GM19468 (cell line): ENCODE data around the gene AK9.
"Not testable (repeated sequence)": the region's sequence is repeated elsewhere in the genome, so short reads cannot be mapped to it uniquely, and the experiment has no call there.

Experiments
- ATAC-seq: cut with Tn5 transposase; IDR thresholded peaks from one replicate; pipeline ENCODE4 v1.9.1; 2021; ENCODE audit warnings: mild to moderate bottlenecking, moderate library complexity, moderate number of reproducible peaks; ENCODE audit not compliant: unreplicated experiment; ENCODE audit errors: extremely low read depth

The AK9 gene

DNA sequence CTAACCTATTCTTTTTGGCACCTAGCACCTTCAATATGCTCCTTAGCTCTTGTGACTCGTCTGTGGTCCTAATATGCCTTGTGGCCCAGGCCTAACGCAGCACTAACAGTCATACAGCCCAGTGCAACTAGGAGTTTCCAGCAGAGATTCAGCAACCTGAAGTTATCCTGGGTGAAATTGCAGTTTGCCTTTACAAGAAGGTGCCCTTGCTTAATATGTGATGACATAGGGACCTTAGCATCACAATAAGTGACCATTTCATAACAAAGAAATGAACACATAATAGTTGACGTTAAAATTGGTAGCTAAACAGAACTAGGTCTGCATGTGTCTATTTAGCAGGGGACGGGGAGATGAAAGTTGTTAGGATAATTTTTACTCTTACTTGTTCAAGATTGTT, 10.2 kb upstream of the AK9 start:
- no peak for ATAC-seq

DNA sequence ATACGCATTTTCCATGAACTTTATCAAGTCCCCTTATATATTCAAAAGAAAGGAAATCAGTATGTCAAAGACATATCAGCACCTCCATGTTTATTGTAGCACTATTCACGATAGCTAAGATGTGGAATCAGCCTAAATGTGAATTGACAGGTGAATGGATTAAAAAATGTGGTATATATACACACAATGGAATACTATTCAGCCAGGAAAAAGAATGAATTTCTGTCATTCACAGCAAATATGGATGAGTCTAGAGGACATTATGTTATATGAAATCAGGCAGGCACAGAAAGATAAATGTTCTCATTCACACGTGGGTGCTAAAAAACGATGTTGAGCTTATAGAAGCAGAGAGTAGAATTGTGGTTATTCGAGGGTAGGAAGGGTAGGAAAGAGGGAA, 5.4 kb upstream of the AK9 start:
- ATAC-seq, result no peak

DNA sequence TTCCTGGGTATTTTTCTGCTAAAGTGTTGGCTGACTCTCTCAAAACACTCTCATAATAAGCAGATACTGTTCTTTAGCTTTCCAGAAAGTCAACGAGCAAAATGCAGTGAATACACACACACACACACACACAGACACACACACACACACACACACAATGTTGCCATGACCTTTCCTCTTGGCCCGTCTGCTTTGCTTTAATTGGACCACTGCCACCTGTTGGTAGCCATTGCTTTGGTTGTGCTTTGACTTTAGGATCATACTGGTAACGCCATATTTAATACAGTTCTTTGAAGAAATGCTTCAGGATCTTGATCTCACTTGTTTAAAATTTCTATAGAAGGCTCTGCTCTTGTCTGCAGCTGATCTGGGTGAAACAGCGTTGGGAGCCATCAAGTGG, 4.5 kb upstream of the AK9 start:
- ATAC-seq, result no peak

DNA sequence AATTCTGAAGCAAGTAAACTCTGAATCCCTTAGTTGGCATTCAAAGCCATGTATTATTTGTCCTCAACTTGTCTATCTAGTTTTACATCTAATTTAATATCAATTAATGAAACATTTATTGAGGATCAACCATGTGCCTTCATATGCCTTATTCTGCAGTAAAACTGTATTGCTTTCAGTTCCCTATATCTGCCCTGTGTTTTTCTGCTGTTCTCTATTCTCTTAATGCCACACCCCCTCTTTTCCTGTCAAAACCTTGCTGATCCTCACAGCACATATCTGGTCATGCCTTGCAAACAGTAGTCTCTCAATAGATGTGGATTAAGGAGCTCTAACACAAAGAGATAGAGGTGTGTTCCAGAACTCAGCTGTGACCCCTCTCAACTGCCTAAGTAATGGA, 2.1 kb upstream of the AK9 start:
- ATAC-seq, result peak; percentile 55

DNA sequence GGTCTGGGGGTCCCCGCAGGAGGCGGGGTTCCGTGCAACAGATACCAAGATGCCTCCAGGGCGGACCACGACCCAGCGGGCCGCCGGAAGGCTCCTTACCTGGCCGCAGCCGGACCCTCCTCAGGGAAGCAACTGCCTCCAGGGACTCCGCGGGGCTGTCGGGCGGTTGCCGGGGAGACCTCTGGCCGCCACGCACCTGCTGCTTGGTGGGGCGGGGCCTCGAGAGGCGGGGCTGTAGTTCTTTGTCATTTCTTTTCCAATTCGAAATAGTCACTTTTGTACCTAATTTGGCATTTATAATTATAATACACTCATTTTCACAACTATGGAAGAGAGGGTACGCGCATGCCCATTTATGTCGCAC, 647 bp downstream of the AK9 start:
- ATAC-seq, result no peak

DNA sequence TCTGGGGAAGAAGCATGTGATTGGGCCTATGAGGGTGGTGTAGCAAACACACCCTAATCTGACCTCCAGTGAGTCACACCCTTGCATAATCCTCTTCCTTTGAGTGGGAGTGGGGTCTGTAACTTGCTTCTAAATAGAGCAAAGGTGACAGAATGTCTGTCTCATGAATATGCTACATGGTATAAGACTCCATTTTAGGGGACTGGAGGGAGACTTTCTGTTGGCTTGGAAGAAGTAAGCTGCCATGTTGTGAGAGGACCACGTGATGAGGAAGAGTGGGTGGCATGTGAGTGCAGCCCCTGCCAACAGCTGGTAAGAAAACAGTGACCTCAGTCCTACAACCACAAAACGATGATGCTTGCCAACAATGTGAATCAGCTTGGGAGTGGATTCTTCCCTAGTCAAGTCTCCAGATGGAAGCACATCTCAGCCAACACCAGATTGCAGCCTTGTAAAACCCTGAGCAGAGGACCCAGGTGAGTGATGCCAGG, 3.7 kb downstream of the AK9 start:
- ATAC-seq, result no peak

DNA sequence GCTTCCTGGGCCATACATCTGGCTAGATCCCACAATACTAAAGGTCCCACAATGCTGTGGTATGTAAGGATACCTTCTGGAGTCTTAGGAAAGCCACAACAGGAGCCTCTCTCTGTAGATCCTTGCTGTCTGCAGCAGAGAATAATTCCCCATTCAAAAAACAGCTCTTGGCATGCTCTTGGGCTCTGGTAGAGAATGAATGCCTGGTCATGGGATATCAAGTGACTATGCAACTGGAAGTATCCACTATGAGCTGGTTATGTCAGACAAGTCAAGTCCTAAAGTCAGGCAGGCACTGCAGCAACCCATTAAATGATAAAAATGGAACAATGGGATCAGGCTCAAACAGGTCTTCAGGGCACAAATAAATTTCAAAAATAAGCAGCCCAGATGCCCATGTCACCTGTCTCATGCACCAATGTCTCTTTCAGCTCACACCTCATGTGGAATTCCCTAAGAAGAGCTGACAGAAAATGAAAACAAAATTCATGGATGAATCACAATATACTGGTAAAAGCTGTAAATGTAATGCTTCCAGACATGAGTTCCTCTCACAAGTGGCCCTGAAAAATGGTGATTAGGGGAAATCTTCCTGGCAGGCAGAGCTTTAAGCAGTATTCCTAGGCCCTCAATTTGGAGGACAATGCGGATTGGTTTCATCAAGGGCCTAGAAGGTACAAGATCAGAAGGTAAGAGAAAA, 4.3 kb downstream of the AK9 start:
- ATAC-seq, result no peak

DNA sequence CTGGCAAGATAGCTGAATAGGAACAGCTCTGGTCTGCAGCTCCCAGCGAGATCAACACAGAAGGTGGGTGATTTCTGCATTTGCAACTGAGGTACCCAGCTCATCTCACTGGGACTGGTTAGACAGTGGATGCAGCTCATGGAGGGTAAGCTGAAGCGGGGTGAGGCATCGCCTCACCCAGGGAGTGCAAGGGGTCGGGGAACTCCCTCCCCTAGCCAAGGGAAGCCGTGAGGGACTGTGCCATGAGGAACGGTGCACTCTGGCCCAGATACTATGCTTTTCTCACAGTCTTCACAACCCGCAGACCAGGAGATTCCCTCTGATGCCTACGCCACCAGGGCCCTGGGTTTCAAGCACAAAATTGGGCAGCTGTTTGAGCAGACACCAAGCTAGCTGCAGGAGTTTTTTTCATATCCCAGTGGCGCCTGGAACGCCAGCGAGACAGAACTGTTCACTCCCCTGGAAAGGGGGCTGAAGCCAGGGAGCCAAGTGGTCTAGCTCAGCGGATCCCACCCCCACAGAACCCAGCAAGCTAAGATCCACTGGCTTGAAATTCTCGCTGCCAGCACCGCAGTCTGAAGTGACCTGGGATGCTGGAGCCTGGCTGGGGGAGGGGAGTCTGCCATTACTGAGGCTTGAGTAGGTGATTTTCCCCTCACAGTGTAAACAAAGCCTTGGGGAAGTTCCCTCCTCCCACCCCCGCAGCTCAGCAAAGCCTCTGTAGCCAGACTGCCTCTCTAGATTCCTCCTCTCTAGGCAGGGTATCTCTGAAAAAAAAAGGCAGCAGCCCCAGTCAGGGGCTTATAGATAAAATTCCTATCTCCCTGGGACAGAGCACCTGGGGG, 12.1 kb downstream of the AK9 start:
- ATAC-seq, result not testable (repeated sequence)

DNA sequence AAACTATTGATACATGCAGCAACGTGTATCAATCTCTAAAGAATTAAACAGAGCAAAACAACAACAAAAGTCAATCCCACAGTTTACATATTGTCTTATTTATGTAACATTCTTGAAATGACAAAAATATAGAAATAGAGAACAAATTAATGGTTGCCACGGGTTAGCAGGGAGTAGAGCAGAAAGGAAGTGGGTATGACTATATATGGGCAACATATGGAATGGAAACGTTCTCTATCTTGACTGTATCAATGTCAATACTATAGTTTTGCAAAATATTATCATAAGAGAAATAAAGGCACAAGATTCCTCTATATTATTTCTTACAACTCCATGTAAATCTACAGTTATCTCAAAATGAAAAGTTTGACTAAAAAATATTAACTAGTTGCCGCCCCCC, 12.8 kb downstream of the AK9 start:
- no peak for ATAC-seq

DNA sequence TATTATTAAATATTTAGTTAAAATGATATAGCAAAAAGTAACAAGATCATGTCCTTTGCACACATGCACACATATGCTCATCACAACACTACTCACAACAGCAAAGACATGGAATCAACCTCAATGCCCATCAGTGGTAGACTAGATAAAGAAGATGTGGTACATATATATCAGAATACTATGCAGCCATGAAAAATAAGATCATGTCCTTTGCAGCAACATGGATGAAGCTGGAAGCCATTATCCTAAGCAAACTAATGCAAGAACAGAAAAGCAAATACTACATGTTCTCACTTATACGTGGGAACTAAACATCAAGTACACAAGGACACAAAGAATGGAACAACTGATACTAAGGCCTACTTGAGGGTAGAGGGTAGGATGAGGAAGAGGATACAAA, 14.3 kb downstream of the AK9 start:
- ATAC-seq, result no peak

DNA sequence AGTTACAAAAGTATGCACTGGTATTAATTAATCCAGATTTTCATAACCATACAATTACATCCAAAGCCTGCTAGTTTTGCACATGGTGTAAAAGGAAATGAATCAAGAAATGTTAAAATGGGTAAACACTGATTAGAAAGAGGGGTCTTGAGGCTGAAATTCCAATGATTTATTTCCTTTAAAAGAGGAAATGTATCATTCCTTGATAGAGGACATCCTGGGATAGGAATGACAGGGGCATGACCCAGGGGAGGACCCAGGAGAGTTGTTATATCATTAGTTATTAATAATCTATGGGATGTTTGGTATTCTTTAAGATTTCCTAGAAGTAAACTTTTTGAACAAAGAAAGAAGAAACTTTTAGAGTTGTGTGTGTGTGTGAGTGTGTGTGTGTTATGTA, 18.2 kb downstream of the AK9 start:
- no peak for ATAC-seq

DNA sequence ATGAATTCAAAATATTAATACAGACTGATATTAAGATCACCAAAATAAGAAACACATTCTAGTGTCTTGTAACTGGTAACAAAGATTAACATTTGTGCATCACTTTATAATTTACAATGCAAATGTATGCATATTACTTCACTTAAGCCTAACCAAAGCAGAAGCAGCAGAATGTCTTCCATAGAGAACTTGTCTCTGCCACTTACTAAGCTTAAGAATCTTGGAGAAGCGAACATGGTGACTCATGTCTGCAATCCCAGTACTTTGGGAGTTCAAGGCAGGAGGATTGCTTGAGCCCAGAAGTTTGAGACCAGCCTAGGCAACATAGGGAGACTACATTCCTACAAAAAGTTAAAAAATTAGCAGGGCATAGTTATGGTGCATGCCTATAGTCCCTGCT, 18.8 kb downstream of the AK9 start:
- ATAC-seq, result no peak

DNA sequence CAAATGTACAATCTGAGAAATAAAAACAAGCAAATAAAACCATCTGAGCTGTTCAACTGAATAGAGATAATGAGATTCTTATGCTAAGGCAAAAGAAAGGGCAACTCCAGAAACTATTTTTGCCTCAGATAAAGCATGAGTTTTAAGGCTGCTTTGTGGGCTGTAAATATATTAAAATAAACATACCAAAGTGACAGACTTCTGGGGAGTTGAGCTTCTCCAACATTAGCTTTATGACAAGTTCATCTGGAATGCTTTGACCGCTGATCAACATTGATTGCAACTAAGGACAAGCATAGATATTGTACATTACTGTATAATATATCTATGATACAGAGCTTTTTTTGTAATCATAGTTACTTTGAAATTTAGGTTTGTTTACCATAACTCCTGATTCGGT, 19.3 kb downstream of the AK9 start:
- no peak for ATAC-seq

DNA sequence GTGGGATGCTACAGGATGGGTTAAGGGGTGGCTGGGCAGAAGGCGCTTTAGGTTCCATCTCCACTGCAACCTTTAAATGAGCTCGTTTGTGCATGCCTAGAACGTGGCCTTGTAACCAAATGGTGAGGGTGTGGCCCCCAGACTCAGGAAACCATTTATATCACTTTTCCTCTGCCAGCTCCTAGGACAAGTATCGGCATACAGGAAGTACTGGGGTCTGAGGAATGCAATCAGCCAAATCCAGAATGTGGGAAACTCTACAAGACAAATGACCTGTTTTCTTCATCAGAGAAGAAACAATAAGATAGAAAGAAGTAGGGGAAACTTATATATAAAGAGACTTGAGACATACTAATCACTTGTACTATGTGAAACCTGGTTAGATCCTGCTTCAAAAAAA, 21.2 kb downstream of the AK9 start:
- no peak for ATAC-seq

DNA sequence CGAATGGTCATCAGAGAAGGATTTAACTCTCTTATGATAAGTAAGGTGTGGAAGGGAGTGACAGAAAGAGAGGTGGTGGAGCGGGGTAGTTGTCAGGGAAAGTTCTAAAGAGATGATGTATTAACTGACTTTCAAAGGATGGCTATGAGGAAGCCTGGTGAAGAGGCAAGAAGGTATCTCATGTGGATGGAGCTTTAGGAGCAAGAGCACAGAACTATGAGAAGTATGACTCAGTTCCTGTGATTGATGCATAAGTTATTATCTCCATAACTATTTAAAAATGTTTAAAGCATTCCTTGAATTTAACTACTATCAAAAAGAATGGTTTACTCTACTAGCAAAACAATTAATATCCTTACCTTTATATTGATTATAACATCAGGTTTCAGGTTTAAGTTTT, 28.8 kb downstream of the AK9 start:
- ATAC-seq, result no peak

DNA sequence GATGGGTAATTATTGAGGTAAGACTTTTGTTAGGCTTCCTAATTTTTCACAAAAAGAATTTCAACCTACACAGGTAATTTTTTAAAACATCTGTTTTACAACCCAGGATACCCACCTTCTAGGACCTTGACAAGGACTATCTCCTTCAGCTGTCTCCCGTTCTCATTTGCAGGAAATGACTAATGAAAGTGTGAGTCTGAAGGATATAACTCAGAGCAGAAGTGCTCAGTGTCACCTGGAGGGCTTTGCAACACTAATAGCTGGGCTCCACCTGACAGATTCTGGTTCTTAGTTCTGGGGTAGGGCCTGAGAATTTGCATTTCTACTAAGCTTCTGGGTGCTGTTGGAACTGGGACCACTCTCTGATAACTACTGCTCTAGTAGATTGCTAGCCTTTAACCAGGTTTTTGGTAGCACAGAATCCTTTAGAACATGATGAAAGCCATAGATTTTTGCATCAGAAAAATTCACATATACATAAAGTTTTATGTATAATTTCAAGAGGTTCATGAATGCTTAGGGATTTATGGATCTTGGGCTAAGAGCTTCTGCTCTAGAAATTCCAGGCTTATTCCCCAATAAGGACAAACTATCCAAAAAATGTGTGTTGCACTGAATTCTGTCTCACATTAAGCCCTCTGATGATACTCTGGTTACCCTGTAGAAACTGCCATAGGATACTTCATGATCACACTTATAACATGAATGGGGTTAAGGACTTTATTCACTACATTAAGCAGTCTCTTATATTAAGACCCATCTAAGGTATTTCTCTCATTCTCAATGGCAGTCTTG, 30.3 kb downstream of the AK9 start:
- no peak for ATAC-seq

DNA sequence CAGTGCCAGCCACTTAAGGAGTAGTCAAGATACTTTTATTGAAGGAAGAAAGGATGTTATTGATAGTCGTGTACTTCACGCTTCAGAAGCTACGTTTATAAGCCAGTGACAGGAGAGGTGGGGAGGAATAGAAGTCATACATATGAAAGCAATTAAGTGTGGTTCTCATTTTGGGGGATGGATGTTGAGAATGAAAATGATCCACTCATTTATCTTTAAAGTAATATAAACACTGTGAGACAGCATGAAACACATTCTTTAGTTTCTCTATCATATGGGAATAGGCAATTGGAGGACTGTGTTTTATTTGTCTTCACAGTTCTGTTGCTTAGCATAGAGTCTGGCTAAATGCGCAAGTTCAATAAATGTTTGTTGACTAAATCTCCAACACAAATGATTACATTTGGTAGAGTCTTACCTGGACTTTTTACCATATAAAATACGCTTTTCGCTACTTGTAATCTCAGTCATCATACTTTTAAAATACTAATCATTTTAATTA, 35.2 kb downstream of the AK9 start:
- ATAC-seq, result no peak

DNA sequence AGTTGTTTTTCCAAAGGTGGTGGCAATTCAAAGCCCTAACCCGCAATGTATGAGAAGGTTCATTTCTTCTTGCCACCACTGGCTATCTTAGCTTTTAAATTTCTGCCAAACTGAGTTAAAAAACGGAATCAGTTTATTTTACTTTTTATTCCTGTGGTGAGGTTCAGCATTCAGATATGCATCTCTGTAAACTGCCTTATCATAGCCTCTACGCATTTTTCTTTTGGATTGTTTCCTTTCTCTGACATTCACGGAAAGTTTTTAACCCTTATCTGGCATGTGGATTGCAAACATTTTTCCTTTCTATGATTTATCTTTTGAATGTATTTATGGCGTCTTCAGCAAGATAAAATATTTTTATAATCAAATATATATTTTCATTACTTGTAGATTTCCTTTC, 37.7 kb downstream of the AK9 start:
- no peak for ATAC-seq

DNA sequence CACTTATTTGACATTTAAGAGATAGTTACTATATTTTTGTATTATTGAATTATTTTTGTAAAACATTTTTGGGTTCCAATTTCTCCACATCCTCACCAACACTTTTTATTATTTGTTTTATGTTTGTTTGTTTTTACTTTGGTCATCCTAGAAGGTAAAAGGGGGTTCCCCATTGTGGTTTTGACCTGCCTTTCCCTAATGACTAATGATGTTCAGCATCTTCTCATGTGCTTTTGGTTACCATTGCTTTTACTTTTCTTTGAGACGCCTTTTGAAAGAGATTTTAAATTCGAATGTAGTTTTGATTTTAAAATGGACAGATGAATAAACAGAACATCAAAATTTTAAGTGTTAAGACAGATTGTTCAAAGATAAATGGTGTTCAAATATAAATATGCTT, 46.9 kb downstream of the AK9 start:
- no peak for ATAC-seq

DNA sequence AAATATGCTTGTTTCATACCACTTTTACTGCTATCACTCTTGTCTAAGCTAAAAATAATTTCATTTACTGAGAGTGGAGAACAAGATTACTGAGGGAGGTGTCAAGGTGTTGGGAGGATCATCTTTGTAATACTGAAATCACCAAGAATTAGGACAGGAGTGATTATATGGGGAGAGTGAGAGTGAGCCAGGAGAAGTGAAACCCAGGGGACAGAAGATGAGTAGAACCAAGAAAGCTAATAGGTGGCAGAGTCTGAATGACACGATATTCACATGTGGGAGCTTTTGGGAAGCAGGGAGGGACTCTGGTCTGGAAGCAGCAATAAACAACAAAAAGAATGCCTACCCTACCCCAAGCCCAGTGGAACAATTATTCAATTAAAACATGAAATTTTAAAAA, 58.6 kb downstream of the AK9 start:
- no peak for ATAC-seq

DNA sequence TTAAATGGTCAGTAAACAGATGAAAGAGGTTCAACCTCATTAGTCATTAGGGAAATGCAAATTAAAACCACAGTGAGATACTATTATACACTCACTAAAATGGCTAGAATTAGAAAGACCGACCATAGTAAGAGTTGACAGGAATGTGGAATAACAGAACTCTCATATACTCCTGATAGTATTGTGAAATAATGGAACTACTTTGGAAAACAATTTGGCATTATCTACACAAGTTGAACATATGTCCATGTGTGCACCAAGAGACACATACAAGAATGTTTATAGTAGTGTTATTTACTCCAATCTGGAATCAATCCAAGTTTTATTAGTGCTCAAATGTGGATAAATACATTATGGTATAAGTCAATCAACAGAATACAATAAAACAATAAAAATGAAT, 59.6 kb downstream of the AK9 start:
- no peak for ATAC-seq
